SKM-1 (cell line): ENCODE data around the gene MYH15.

Experiments used
- DNase-seq: peaks from one replicate; lab custom pipeline; 2025; ENCODE audit not compliant: unreplicated experiment; lab: John Stamatoyannopoulos, UW

MYH15 gene

GRCh38 chr3:108473711-108474110 lies 36.7 kb downstream of the MYH15 start:
- no peak for DNase-seq

- DNase-seq, result no peak
Observed at GRCh38 chr3:108472001-108472591, 38.3 kb downstream of the MYH15 start.

GRCh38 chr3:108471426-108471825 lies 39.0 kb downstream of the MYH15 start:
- DNase-seq, result no peak

- no peak for DNase-seq
Observed at GRCh38 chr3:108469126-108469525, 41.3 kb downstream of the MYH15 start.

- DNase-seq, result no peak
Observed at GRCh38 chr3:108468577-108468976, 41.8 kb downstream of the MYH15 start.

- DNase-seq, result no peak
Observed at GRCh38 chr3:108462899-108463298, 47.5 kb downstream of the MYH15 start.

GRCh38 chr3:108461661-108462111 lies 48.7 kb downstream of the MYH15 start:
- DNase-seq, result no peak

GRCh38 chr3:108459225-108459624 lies 51.2 kb downstream of the MYH15 start:
- no peak for DNase-seq

GRCh38 chr3:108455212-108455705 lies 55.1 kb downstream of the MYH15 start:
- DNase-seq, result no peak

GRCh38 chr3:108453565-108453964 lies 56.8 kb downstream of the MYH15 start:
- no peak for DNase-seq

- no peak for DNase-seq
Observed at GRCh38 chr3:108450444-108450843, 60.0 kb downstream of the MYH15 start.

- no peak for DNase-seq
Observed at GRCh38 chr3:108448593-108448992, 61.8 kb downstream of the MYH15 start.

GRCh38 chr3:108447096-108447847 lies 63.1 kb downstream of the MYH15 start:
- DNase-seq, result no peak

GRCh38 chr3:108442281-108442680 lies 68.1 kb downstream of the MYH15 start:
- DNase-seq, result no peak

- DNase-seq, result no peak
Observed at GRCh38 chr3:108441518-108441917, 68.9 kb downstream of the MYH15 start.

GRCh38 chr3:108441071-108441507 lies 69.3 kb downstream of the MYH15 start:
- DNase-seq, result no peak

- no peak for DNase-seq
Observed at GRCh38 chr3:108438542-108438941, 71.9 kb downstream of the MYH15 start.

GRCh38 chr3:108437439-108437838 lies 73.0 kb downstream of the MYH15 start:
- no peak for DNase-seq

- DNase-seq, result no peak
Observed at GRCh38 chr3:108433928-108434327, 76.5 kb downstream of the MYH15 start.

GRCh38 chr3:108432431-108432830 lies 78.0 kb downstream of the MYH15 start:
- no peak for DNase-seq

- no peak for DNase-seq
Observed at GRCh38 chr3:108430540-108430939, 79.9 kb downstream of the MYH15 start.

- DNase-seq, result no peak
Observed at GRCh38 chr3:108428586-108428985, 81.8 kb downstream of the MYH15 start.
